Stimulated activated CD8-positive, alpha-beta memory T cell treated with anti-CD3 and anti-CD28 coated beads, Interleukin-2, amount 100 ng/mL, for 1 hour (primary cell): ENCODE results near the gene GLYATL2.

Experiments
- DNase-seq, 2 donors: peaks; one replicate each; pipeline ENCODE4 v3.0.0-alpha.2; 2020; ENCODE audit warnings: low read depth in 2 of 2

GLYATL2 gene, protein sequence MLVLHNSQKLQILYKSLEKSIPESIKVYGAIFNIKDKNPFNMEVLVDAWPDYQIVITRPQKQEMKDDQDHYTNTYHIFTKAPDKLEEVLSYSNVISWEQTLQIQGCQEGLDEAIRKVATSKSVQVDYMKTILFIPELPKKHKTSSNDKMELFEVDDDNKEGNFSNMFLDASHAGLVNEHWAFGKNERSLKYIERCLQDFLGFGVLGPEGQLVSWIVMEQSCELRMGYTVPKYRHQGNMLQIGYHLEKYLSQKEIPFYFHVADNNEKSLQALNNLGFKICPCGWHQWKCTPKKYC

GRCh38 chr11:58844361-58845005 is at the start of gene GLYATL2:
Gene GLYATL2 (minus strand): TSS chr11:58844704. CDS start chr11:58839612, 5,092 bp downstream.
- no peak for DNase-seq

GRCh38 chr11:58893899-58894298 is 49.4 kb upstream of the GLYATL2 start:
- no peak for DNase-seq

GRCh38 chr11:58888579-58888978 is 44.1 kb upstream of the GLYATL2 start:
- DNase-seq: no peak

GRCh38 chr11:58887452-58887851 is 42.9 kb upstream of the GLYATL2 start:
- DNase-seq: no peak

DNA sequence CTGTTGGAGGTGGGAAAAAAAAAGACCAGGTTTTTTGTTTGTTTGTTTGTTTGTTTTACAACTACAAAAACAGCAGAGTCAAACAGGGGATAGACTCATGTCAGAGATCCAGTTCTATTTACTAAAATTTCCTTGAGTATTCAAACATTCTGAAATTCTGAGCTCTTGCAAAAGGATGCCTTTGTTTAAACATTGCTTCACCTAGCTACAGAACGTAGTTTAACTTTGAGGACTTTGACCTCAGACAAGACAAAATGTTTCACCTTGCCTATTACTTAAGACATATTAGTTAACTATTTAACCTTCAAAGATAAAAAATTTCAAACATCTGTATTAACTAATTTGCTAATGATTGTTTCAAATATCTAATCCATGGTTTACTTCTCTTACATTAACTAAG is 36.1 kb upstream of the GLYATL2 start:
- no peak for DNase-seq

DNA sequence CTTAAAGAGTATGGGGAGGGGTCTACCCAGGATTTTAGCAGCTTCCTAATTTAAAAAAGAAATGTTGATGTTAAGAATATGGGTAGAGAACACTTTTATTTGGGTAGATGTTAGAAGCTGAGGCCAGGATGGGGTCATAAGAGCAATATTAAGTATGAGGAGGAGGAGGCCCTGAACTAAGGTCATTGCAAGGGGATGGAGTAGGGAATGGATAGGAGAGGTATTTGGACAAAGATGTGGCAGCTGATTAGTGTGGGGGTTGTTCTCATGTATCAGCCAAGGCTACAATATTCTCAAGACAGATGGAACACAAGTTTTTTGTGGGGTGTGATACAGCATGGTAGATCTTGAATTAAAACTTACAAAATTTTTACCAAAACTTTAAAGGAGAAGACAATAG is 35.7 kb upstream of the GLYATL2 start:
- no peak for DNase-seq

- no peak for DNase-seq
Observed at GRCh38 chr11:58867556-58867955, 23.1 kb upstream of the GLYATL2 start.

- DNase-seq: no peak
Observed at GRCh38 chr11:58866788-58867187, 22.3 kb upstream of the GLYATL2 start.

GRCh38 chr11:58864335-58864734 is 19.8 kb upstream of the GLYATL2 start:
- DNase-seq: no peak

DNA sequence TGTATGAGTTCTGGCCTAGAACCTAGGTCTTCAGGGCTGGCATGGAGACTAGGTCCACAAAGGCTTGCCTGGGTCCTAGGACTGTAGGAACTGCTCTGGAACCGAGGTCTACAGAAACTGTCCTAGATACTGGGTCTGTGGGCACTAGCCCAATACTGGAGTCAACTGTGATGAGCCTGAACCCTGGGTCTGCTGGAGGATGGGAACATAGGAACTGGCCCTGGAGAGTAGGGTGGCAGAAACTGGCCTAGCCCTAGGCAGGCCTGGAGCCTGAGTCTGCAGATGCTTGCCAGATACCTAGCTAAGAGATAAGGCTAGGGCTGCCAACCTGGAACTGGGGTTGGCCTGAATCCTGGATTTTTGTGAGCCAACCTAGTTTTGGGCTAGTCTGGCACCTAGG is 19.2 kb upstream of the GLYATL2 start:
- no peak for DNase-seq

- DNase-seq: no peak
Observed at GRCh38 chr11:58861533-58861932, 17.0 kb upstream of the GLYATL2 start.

- DNase-seq: no peak
Observed at GRCh38 chr11:58856806-58857205, 12.3 kb upstream of the GLYATL2 start.

DNA sequence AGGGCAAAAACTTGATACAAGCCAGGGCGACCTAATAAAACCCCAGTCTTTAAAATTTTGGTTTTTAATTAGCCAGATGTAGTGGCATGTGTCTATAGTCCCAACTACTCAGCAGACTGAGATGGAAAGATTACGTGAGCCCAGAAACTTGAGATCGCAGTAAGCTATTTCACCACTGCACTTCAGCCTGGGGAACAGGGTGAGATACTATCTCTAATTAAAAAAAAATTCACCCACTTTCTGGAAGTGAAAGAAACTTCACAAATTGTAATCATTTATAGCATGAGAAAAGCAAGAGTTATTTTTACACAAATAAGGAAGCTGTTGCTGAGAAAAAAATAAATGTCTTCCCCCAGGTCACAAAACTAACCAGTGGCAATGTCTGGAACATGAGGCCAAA is 882 bp upstream of the GLYATL2 start:
- DNase-seq: no peak

DNA sequence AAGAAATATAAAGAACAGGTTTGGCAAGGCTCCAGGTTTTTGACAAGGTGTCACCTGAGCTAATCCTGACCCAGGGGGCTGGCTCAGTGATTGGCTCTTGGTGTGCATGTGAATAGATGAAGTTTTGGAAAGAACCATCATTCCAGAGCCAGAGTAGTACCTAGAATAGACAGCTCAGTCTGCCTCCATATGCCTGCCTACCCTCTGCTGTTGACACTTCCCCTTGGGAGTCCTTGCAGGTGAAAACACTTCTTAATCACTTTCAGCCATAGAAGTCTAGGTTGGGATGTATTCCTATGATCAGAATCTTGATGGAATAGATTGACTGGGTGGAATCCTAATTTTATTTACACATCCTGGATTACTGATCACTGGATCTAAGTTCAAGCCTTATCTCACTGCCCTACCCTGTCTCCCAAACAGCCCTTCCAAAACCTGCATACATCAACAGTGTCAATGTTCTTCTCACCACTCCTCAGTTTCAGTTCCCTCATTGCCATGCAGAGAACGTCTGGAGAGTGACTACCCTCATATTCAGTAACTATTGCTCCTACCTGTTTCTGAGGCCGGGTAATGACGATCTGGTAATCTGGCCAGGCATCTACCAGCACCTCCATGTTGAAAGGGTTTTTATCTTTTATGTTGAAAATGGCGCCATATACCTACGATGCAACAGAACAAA is 6.7 kb downstream of the GLYATL2 start:
- no peak for DNase-seq

GRCh38 chr11:58832056-58832645 is 12.4 kb downstream of the GLYATL2 start:
- DNase-seq: no peak

GRCh38 chr11:58830673-58831301 is 13.7 kb downstream of the GLYATL2 start:
- DNase-seq: no peak

DNA sequence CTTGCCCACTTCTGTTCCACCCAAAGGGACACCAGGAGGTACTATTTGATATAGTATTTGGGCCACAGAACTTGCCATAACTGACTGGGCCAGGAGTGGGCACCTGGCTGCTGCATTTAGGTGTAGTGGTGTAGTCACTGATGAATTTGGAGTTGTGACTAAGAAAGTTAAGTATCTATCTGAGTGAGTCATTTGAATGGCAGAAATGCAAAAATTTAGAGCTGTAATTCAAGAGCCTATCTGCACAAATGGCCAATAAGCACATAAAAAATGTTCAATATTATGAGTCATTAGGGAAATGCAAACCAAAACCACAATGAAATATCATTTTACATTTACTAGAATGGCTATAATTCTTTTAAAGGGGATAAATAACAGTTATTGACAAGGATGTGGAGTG is 14.7 kb downstream of the GLYATL2 start:
- DNase-seq: no peak

- DNase-seq: no peak
Observed at GRCh38 chr11:58813693-58814092, 30.8 kb downstream of the GLYATL2 start.

DNA sequence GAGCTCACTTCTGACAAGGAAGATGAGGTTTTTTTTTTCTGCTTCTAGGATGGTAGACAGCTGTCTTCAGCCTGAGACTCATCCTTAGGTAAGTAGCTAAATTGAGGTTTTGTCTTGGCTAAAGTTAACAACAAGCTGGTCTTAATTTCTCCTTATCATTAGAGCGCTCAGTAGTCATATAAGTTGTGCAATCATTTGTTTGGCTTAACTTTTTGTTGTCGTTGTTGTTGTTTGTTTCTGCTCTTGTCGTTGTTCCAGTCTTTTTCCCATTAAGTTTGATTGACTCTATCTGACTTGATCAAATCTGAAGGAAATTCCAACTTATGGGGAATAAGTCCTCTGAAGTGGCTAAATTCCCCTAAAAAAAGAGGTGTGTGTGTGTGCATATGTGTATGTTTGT is 33.0 kb downstream of the GLYATL2 start:
- DNase-seq: no peak

GRCh38 chr11:58807343-58807742 is 37.2 kb downstream of the GLYATL2 start:
- no peak for DNase-seq

DNA sequence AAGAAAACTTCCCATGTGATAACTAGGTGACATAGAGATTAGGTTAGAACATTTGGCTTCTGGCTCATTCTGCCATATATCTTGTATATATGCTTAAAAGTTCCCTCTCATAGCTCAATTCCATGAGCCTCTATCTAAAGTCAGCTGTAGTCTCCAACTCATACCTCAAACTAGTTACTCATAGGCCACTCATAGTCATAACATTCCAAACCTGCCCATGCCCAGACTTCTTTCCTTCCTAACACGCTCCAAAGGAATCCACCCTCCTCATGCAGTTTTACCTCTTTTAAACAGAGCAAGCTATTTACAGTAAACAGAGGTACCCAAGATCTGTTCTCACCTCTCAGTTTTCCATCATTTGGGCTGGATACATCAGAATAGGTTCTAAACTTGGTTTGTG is 39.4 kb downstream of the GLYATL2 start:
- DNase-seq: no peak

DNA sequence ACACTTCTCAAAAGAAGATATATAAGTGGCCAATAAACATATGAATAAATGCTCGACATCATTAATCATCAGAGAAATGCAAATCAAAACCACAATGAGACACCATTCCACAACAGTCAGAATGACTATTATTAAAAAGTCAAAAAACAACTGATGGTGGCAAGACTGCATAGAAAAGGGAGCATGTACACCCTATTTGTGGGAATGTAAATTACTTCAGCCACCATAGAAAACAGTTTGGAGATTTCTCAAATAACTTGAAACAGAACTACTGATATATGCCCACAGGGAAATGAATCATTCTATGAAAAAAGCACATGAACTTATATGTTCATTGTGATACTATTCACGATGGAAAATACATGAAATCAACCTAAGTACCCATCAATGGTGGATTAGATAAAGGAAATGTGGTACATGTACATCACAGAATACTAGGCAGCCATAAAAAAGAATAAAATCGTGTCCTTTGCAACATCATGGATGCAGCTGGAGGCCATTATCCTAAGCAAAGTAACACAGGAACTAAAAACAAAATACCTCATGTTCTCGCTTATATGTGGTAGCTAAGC is 42.4 kb downstream of the GLYATL2 start:
- DNase-seq: no peak
